Measurements from ENCODE around the gene OR2D3.

DNA sequence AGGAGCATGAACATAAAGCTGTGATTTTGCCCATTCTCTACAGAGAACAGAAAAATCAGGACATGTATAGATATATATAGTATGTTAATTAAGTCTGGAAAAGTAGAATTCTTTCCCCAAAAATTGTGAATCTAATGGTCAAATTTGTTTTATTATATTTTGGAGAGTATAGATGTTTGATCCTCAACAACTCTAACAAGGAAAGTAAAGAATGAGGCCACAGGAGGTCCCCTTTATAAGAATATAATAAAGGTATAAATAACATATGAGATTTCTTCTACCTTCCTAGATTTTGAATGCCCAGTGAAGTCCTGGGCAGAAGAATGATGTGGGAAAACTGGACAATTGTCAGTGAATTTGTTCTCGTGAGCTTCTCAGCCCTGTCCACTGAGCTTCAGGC lies 44.5 kb upstream of the OR2D3 start, which contains the start of gene OR10A4:
- TF ChIP-seq, protein P1, sequence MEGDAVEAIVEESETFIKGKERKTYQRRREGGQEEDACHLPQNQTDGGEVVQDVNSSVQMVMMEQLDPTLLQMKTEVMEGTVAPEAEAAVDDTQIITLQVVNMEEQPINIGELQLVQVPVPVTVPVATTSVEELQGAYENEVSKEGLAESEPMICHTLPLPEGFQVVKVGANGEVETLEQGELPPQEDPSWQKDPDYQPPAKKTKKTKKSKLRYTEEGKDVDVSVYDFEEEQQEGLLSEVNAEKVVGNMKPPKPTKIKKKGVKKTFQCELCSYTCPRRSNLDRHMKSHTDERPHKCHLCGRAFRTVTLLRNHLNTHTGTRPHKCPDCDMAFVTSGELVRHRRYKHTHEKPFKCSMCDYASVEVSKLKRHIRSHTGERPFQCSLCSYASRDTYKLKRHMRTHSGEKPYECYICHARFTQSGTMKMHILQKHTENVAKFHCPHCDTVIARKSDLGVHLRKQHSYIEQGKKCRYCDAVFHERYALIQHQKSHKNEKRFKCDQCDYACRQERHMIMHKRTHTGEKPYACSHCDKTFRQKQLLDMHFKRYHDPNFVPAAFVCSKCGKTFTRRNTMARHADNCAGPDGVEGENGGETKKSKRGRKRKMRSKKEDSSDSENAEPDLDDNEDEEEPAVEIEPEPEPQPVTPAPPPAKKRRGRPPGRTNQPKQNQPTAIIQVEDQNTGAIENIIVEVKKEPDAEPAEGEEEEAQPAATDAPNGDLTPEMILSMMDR (conservative IDR thresholded peaks at IDR 0.05): no peak
- no peak for TF ChIP-seq EZH2 (IDR thresholded peaks at IDR 0.05; ENCODE audit: low read depth)
